NOMO-1 treated with dmso at 0.1 percent for 144 hours (cell line): Measurements from ENCODE around the gene NPR2.

Source experiments
- DNase-seq: peaks from one replicate; lab custom pipeline; 2025; ENCODE audit not compliant: unreplicated experiment; lab: John Stamatoyannopoulos, UW

The NPR2 gene

GRCh38 chr9:35791297-35791921 lies at the start of gene NPR2:
Gene NPR2 (plus strand): TSS chr9:35791591. CDS start chr9:35792409, 818 bp downstream.
- DNase-seq = no peak

DNA sequence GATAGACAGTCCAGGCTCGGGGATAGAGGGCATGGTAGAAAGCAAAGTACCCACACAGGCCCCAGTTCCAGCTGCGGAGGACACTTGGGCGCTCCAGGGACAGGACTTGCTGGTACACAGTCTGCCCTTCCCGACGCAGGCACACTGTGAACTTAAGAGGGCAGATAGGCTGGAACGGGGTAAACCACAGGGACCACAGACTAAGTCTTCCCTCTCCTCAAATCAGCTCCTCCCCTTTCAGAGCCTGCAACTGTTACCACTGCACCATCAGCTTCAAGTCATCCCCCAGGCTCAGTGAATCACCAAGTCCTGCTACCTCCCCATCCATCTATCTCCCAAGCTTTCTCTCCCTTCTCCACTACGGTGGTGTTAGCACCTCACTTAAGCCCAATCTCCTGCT lies 49.7 kb upstream of the NPR2 start:
- no peak for DNase-seq

GRCh38 chr9:35743452-35743851 lies 47.9 kb upstream of the NPR2 start:
- DNase-seq = peak; percentile 8

DNA sequence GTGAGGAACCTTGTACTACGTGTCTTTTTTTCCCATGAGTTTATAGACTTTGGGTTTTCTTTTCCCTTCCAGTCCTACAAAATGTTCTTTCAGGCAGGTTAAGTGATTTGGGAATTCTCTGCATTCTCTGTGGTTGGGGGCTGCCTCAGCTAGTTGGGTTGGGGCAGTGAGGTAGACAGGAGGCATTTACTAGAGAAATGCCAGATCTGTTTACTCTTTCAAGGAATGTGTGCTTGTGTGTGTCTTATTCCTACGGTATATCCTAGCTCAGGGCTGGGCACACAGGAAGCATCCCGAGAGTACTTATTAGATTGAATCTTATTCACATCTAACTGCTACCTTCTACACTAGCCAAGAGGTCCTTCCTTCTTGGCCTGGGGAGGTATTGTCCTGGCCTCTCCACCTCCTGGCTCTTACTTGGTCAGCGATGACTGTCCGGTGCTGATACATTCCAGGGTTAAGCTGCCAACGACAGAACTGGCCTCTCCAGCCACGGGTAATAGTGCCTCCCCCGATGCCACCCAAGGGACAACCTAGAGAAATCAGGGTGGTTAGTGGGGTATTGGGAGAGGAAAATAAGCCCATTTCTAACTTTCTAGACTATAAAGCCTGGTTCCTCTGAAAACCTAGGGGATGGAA lies 47.4 kb upstream of the NPR2 start:
- no peak for DNase-seq

DNA sequence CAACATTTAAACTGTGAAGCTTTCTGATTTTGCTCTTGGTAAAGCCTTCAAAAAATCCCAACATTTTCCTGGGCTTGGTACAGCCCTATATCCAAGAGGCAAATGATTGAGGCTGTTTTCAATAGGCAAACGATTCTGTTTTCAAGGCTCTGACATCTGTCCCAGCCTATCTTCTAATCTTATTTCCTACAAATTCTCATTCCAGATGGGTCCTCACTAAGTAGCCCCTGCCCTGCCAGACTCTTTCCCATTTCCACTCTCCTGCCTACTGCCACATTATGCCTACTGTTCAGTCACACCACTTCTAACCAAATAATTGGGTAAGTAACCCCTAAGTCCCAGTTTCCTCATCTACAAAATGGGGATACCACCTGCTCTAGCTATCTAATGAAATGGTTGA lies 45.8 kb upstream of the NPR2 start:
- no peak for DNase-seq

- no peak for DNase-seq
These were observed 44.8 kb upstream of the NPR2 start for GRCh38 chr9:35746583-35746982.

- no peak for DNase-seq
These were observed 43.0 kb upstream of the NPR2 start for GRCh38 chr9:35748242-35748857.

- DNase-seq = peak; percentile 81
These were observed 42.4 kb upstream of the NPR2 start, which contains the start of the genes GBA2 and RGP1 for GRCh38 chr9:35748858-35749514. Gene GBA2 (minus strand): TSS chr9:35749228. CDS start chr9:35748704, 524 bp downstream. Gene RGP1 (plus strand): TSS chr9:35749287. CDS start chr9:35749756, 469 bp downstream.

DNA sequence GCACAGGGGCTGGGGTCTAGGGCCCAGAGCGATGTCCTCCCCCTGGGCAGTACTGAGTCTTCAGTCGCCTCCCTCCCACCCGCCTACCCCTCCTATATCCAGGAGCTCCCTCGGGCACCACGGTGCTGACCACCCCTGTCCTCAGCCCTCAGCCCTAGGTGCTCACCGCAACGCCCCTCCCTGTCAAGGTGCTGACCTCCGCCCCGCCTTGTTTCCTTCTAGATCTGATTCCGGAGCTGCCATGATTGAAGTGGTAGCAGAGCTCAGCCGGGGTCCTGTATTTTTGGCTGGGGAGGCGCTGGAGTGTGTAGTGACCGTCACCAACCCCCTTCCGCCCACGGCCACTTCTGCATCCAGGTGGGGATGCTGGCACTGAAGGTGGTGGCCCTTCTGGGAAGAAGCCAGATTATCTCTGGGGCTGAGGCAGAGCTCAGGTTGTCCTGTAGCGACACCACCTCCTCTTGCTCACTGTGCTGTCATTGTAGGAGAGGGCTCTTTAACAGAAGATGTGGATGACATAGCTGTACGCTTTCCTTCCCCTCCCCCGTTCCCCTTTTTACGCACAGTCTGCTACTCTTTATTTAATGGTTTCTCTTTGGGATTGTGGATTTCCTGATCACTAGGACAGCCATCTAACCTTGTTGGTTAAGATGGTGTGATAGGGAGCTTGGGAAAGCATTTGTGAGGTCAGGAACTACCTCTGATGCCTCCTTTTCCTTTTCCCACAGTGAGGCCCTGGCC lies 41.7 kb upstream of the NPR2 start:
- no peak for DNase-seq

DNA sequence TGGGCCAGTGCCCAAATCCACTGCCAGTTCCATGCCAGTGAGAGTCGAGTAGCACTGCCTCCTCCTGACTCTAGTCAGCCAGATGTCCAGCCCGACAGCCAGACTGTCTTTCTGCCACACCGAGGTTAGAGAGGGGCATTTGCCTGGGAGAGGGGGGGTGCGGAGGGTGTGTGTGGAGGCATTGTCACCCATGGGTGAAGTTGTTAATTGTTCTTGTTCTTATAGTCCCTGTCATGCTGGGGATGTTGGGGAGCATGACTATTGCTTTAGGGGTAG lies 41.2 kb upstream of the NPR2 start:
- DNase-seq = no peak

- DNase-seq = no peak
These were observed 37.9 kb upstream of the NPR2 start for GRCh38 chr9:35753466-35753865.

DNA sequence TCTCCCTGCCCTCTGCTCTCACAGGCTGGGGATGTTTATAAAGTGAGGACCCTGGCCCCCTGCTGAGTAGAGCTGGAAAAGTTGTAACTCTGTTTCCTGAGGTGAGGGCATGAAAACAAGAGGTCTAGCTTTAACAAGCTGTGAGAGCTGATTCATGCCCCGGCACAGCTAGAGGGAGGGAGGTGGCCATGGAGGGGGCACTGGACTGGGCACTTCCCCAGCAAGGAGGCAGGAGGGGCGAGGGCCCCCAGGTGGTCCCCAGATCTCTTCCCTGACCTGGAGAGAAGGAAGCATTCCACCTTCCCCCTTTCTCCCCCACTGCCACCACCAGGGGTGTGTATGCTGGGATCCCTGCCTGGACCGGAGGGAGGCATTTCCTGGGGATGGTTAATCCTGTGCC lies 37.1 kb upstream of the NPR2 start, which contains the start of gene MSMP:
Gene MSMP (minus strand): TSS at position 13 of the 400 bp plus-strand sequence. CDS start 147 bp downstream, outside the sequence.
- DNase-seq = no peak

DNA sequence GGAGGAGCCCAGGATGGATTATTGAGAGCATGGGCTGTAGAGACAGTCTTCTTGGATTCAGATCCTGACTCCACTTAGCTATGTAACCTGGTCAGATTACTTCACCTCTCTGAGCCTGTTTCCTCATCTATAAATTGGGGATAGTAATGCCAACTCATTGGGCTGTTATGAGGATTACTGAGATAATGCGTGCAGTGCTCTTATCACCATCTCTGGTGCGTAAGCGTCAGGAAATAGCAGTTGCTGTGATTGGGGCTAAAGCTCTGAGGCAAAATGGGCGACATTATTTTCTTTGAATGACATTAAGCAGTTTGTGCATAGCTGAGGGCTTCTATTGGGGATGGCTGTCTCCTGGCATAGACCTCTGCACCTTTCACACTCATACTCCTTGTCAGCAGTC lies 36.3 kb upstream of the NPR2 start:
- no peak for DNase-seq

DNA sequence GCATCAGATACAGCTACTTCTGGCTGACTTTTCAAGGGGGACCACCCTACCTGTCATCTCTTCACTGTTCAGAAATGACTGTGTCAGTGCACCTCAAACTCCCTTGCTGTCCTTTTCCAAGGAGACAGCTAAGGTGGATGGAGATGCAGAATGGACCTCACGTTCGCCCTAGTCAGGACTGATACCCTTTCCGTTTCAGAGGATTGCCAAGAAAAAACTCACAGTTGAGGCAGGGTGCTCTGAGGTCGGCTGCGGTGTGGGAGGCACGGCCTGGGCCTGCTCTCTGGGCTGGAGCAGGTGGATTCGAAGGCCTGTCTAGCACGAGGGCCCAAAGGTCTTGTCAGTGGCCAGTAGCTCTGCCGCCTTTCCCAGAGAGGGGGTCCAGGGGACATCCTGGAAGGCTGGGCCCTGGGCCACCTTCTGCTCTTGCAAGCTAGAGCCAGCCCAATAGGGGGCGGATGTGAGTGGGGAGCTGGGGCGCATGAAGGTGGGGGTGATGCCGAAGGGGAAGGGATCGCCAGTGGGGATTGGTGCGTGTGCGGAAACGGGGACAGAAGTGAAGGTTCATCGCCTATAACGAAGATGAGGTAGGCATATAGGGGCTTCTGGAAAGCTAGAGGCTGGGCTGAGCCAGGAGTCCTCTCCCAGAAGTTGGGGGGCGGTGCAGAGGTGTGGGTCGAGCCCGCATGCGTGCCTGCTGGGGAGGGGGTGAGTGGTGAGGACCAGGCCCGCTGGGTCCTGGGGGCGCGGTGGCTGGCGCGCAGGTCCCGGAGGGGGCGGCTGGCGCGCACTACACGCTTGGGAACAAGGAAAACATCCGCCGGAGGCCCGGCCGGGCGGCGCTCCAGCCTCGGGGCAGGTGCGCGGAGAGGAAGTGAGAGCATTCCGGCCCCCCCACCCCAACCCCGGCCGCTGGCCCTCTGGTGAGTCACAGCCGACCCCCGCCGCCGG lies 34.8 kb upstream of the NPR2 start:
- DNase-seq = peak; percentile 73

DNA sequence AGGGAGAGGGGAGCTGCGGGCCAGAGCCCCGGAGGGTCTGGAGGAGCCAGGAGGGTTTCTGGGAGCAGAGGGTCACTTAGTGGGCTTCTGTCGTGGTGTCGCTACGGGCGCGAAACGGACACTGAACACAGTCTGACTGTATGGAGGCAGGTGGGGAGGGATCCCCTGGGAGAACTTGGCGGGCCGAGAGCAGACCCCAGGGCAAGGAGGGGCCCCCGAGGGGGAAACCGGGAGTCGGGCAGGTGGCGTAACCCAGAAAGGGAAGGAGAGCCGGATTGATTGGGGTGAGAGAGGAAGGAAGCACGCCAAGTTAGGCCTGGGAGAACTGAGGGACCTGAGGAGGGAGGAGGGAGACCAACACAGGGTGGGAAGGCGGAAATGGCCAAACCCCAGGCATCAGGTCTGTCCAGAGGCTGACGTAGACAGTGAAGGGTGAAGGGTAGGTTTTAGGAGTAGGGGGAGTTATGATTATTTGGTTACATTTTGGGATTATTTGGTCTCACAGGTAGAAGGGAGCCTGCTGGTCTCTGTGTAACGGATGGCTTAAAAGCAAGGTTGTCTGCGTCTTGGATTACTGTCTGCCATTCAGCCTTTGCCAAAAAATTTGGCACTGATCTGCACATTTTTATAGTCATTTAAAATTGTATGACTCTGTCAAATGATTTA lies 34.0 kb upstream of the NPR2 start:
- peak; percentile 63 for DNase-seq

GRCh38 chr9:35757892-35758275 lies 33.5 kb upstream of the NPR2 start:
- no peak for DNase-seq

DNA sequence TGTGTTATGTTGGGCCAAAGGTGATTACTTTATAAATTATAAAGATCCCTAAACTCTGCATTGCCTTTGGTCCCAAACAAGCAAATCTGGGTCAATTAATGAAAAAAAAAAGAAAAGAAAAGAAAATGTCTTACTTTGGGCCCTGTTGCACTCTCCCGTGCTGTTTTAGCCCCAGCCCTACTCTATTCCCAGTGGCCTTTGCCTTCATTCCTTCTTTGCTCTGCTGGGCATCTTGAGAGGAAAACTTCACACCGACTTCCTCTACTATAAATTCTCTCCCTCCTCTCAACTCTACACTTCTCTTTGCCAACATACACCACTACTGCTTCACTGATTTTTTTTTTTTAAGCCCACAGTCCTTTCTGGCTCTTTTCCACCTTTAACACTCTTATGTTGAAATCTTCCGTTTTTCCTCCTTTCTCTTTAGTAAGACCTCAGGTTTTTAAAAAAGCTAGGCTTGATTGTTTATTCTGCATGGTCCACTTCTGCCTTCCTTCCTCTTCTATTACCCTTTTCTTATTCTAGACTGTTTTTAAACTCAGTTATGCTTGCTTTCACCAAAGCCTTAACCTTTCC lies 32.8 kb upstream of the NPR2 start:
- DNase-seq = peak; percentile 36

- no peak for DNase-seq
These were observed 31.6 kb upstream of the NPR2 start for GRCh38 chr9:35759795-35760194.

DNA sequence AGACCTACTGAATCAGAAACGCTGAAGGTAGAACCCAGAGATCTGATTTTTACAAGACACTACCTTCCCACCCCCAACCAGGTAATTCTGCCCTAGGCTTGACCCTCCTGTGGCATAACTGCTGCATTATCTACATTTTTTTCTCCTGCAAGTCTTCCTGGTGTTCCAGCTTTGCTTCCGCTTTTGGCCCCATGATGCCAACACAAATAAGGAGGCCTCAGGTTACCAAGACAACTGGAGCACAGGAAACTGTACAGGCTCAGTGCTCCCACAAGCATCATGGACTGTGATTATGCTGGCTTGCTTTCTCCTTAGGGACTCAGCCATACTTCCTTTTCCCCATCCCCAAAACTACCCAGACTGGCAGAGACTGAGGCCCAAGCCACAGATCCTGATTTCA lies 30.7 kb upstream of the NPR2 start:
- DNase-seq = no peak
